T follicular helper cell (primary cell): Measurements from ENCODE around the gene FAM163B.

Source experiments
- DNase-seq: peaks from one replicate; pipeline ENCODE4 v3.0.0-alpha.2; 2020; ENCODE audit warnings: low read depth

The FAM163B gene

GRCh38 chr9:133599470-133600173 is 9.6 kb downstream of the FAM163B start:
- DNase-seq = no peak

GRCh38 chr9:133598978-133599377 is 10.2 kb downstream of the FAM163B start:
- DNase-seq = no peak

GRCh38 chr9:133597316-133597957 is 11.8 kb downstream of the FAM163B start:
- DNase-seq = no peak

GRCh38 chr9:133595910-133596309 is 13.3 kb downstream of the FAM163B start:
- no peak for DNase-seq

- no peak for DNase-seq
These were observed 14.9 kb downstream of the FAM163B start for GRCh38 chr9:133594310-133594709.

GRCh38 chr9:133593587-133594253 is 15.5 kb downstream of the FAM163B start:
- DNase-seq = no peak

GRCh38 chr9:133592731-133593409 is 16.3 kb downstream of the FAM163B start:
- DNase-seq = peak; percentile 7

GRCh38 chr9:133591985-133592384 is 17.2 kb downstream of the FAM163B start:
- no peak for DNase-seq

GRCh38 chr9:133591116-133591910 is 17.9 kb downstream of the FAM163B start:
- DNase-seq = no peak

- DNase-seq = no peak
These were observed 18.8 kb downstream of the FAM163B start for GRCh38 chr9:133590231-133590855.

GRCh38 chr9:133589454-133590227 is 19.5 kb downstream of the FAM163B start:
- DNase-seq = peak; percentile 16

- DNase-seq = no peak
These were observed 21.7 kb downstream of the FAM163B start for GRCh38 chr9:133587466-133587865.

- no peak for DNase-seq
These were observed 22.1 kb downstream of the FAM163B start for GRCh38 chr9:133587051-133587450.

GRCh38 chr9:133585481-133586351 is 23.5 kb downstream of the FAM163B start:
- DNase-seq = no peak

GRCh38 chr9:133584559-133585476 is 24.4 kb downstream of the FAM163B start:
- DNase-seq = no peak

GRCh38 chr9:133584167-133584558 is 25.0 kb downstream of the FAM163B start:
- DNase-seq = no peak

GRCh38 chr9:133583586-133583985 is 25.6 kb downstream of the FAM163B start:
- DNase-seq = no peak

GRCh38 chr9:133583111-133583510 is 26.1 kb downstream of the FAM163B start:
- DNase-seq = no peak
